ENCODE data around the gene CDYL2. TPM values are rescaled to one million over a fixed set of nuclear protein-coding genes. Genes with fewer than 3 reads are reported as not detected.
"Not testable (repeated sequence)": the region's sequence is repeated elsewhere in the genome, so short reads cannot be mapped to it uniquely, and the experiment has no call there.

CDYL2 gene
- total RNA-seq, 2 donors from 2014 or later, result 5.0 to 6.3 TPM

DNA sequence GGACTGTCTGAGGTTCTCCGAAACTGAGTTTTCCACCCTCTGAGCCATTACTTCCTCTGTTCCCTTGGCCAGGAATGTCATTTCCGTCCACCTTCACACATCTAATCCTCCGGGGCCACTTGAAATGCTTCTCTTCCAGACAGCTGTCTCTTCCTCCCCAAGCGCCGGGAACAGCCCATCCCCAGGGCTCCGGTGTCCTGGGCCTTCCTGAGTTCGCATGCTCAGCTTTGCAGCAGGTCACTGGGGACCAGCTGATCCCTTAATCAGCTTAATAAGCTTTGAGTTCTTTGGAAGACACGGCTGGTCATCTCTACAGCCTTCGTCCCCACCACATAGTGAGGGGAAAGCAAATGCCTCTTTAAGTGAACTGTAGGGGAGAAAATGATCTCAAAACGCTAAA lies 140.2 kb downstream of the CDYL2 start:
- ATAC-seq (no peak), DNase-seq (no peak)
- intact Hi-C loops (cut with DNase I, micrococcal nuclease), result no loop called here

DNA sequence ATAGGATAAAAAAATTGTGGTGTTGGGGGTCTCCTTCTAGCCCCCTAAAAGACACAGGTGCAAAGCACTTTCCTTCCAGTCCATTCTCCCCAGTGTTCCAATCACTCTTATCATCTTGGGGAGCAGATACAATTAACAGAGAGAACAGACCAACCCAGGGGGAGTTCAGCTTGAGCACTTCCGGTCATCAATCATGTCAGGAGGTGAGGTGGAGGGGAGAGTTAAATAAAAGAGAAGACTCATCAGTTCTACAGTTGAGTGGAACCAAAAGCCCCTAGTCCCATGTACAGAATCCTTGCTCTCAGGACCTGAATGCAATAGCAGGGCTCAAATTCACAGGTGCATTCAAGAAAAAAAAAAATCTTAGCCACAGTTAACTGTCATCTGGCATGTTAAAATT lies 141.3 kb downstream of the CDYL2 start:
- ATAC-seq (no peak), DNase-seq (no peak)
- intact Hi-C loops (cut with DNase I, micrococcal nuclease), result no loop called here

- intact Hi-C loops (cut with DNase I, micrococcal nuclease), result no loop called here
- DNase-seq, result no peak
- ATAC-seq, result no peak
Measured at GRCh38 chr16:80659865-80660264, 144.5 kb downstream of the CDYL2 start.

DNA sequence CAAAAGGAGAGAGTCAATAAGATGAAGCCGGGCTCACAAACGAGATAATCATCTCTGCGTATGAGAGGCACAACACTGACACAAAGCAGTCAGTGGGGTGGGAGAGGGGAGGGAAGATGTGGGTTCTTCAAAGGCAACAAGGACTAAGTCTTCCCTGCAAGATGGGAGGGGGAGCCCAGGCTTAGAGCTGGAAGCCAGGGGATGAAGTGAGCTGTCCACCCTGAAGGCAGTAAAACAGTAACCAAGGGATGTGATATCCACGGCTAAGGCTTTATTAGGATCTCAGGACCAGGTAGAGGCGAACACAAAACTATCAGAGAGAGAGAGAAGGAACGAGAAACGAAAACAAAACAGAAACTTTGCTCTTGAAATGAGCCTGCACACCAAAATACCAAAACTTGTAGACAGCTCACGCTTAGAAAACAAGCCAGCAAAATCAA lies 147.7 kb downstream of the CDYL2 start:
- intact Hi-C loops (cut with DNase I, micrococcal nuclease), result no loop called here
- ATAC-seq (no peak), DNase-seq (no peak)

DNA sequence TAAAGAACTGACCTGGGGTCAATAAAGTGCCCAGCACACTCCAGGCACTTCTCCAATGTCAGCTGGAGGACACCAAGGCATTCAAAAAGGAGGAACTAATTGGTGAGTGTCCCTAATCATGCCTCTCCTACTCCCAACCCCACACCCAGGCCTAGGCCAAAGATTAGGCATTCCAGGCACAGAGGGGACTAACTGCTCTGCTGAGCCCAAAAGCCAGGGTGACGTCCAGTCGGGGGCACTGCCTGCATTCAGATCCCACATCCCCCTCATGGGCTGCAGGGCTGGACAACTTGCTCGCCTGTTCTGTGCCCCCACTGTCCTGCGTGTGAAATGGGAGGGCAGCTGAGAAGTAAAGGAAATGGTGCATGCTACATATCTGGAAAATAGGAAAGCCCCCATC lies 148.2 kb downstream of the CDYL2 start:
- no peak for ATAC-seq
- intact Hi-C loops (cut with DNase I, micrococcal nuclease), result no loop called here
- DNase-seq, result no peak

- no peak for ATAC-seq
- intact Hi-C loops (cut with DNase I, micrococcal nuclease), result no loop called here
- DNase-seq, result no peak
Measured at GRCh38 chr16:80655751-80656150, 148.6 kb downstream of the CDYL2 start.

DNA sequence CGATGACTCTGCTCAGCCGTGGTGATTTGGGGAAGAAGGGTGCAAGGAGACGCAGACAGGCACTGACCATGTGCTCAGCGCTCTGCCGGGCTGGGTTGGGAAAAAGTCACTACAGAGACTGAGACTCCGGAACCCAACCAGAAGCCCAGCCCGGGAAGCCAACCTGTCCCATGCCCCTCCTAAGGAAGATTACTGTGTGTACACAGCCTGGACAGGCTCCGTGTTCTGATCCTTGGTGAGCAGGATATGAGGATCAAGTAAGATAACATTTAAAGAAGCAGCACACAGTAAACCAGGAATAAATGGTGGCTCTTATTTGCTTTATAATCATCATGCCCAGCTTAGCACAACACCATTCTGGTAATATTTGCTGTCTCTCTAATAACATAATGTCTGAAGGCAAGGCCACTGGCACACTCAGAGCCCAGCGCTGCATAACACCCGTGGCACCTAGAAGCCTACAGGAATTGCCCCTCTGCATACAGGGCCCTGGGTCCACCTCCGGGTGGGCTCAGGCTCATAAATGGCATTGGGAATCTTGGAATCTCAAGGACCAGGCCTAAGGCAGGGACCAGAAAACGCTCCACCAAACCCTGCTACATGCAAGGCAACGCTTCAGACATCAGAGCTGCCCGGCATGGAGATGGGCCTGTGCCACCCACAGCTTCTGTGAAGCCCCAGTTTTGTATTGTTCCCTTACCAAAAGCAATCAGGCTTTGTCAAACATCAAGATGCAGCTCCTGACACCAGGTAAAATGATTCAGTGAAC lies 150.1 kb downstream of the CDYL2 start:
- intact Hi-C loops (cut with DNase I, micrococcal nuclease), result no loop called here
- DNase-seq, result no peak
- no peak for ATAC-seq

- DNase-seq, result no peak
- ATAC-seq, result no peak
- intact Hi-C loops (cut with DNase I, micrococcal nuclease), result no loop called here
Measured at GRCh38 chr16:80652441-80652840, 152.0 kb downstream of the CDYL2 start.

DNA sequence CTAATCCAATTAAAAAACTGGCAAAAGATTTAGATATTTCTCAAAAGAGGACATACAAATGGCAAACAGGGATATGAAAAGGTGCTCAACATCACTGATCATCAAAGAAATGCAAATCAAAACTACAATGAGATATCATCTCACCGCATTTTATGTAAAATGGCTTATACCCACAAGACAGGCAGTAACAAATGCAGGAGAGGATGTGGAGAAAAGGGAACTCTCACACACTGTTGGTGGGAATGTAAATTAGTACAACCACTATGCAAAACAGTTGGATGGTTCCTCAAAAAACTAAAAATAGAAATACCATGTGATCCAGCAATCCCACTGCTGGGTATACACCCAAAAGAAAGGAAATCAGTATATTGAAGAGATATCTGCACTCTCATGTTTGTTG lies 154.1 kb downstream of the CDYL2 start:
- intact Hi-C loops (cut with DNase I, micrococcal nuclease); DNase-seq; ATAC-seq: not testable (repeated sequence)

DNA sequence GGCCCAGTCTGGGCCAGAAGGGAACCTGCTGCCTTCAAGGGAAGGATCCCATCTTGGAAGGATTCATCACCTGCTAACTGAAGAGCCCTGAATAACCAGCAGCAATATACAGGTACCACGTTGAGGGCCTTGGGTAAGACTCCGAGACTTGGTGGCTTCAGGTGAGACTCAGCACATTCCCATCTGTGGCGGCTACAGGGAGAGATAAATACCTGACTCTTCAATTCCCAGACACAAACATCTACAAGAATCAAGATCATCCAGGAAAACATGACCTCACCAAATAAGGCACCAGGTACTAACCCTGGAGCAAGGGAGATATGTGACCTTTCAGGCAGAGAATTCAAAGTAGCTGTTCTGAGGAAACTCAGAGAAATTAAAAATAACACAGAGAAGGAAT lies 164.1 kb downstream of the CDYL2 start:
- intact Hi-C loops (cut with DNase I, micrococcal nuclease), result no loop called here
- no peak for DNase-seq
- ATAC-seq, result no peak

GRCh38 chr16:80639636-80640035 lies 164.8 kb downstream of the CDYL2 start:
- DNase-seq (no peak), ATAC-seq (no peak)
- intact Hi-C loops (cut with DNase I, micrococcal nuclease), result no loop called here

DNA sequence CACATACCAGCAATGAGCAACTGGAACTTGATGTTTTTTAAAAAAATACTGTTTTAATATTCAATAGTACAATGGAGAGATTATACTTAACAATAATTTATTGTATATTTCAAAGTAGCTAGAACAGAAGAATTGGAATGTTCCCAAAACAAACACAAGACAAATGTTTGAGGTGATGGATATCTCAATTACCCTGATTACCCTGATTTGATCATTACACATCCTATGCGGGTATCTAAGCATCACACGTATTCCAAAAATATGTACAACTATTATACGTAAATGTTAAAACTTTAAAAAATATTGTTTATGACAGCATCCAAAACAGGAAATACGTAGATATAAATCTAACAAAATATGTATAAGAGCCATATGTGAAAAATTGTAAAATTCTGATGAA lies 166.8 kb downstream of the CDYL2 start:
- ATAC-seq (no peak), DNase-seq (no peak)
- intact Hi-C loops (cut with DNase I, micrococcal nuclease), result no loop called here

GRCh38 chr16:80631581-80631980 lies 172.8 kb downstream of the CDYL2 start:
- DNase-seq, result no peak
- ATAC-seq, result no peak
- intact Hi-C loops (cut with DNase I, micrococcal nuclease), result no loop called here

GRCh38 chr16:80628254-80628653 lies 176.1 kb downstream of the CDYL2 start:
- intact Hi-C loops (cut with DNase I, micrococcal nuclease), result no loop called here
- ATAC-seq (no peak), DNase-seq (no peak)

DNA sequence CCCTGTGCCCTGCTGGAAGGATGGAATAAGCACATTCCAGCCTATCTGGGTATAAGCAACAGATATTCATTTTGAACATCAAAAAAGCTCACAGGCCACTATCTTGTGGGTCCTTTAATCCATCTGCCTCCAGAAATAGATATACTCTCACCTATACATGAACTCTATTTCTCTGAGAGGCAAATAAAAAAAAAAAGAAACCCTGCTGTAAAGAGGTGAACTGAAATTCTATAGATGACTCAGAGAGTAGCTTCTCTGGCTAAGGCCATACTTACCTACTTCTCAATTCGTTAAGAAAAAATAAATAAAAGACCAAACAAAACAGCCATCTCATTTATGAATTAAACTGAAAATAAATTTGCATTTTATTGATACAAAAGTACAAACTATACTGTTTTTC lies 177.3 kb downstream of the CDYL2 start:
- intact Hi-C loops (cut with DNase I, micrococcal nuclease), result no loop called here
- no peak for ATAC-seq
- DNase-seq, result no peak

DNA sequence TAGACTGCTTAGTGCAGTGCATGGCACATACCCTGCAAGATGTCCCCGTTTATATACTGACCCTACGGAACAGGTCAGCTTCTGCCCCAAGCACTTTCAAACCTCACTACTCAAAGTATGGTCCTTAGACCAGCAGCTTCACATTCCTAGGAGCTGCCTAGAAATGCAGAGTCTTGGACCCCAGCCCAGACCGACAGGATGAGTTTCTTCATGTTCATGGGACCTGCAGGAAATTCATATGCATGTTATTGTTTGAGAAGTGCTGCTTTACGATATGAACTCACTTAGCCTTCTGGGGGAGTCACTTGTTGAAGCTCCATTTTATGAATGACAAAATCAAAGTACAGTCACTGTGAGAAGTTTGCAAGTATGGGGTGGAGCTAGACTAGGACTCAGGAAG lies 181.0 kb downstream of the CDYL2 start:
- DNase-seq (no peak), ATAC-seq (no peak)
- intact Hi-C loops (cut with DNase I, micrococcal nuclease), result no loop called here

DNA sequence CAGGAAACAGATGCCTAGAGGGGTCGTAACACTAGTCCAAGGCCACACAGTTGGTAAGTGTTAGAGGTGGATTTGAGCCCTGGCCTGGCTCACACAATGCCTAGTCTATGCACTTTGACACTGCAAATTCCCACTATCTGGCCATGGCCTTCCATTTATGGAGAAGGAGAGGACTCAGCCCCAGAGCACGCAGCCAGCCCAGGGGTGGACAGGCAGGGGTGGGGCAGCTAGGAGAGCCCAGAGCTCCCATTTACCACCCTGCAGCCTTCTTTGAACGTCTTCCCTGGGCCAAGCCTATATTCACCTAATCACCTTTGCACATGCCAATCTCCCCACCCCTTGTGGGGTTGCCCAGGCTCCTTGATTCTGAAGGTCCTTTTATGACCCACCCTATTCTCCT lies 182.4 kb downstream of the CDYL2 start:
- intact Hi-C loops (cut with DNase I, micrococcal nuclease), result no loop called here
- no peak for DNase-seq
- no peak for ATAC-seq

GRCh38 chr16:80620736-80621605 lies 183.4 kb downstream of the CDYL2 start:
- DNase-seq (no peak), ATAC-seq (no peak)
- intact Hi-C loops (cut with DNase I, micrococcal nuclease), result no loop called here

DNA sequence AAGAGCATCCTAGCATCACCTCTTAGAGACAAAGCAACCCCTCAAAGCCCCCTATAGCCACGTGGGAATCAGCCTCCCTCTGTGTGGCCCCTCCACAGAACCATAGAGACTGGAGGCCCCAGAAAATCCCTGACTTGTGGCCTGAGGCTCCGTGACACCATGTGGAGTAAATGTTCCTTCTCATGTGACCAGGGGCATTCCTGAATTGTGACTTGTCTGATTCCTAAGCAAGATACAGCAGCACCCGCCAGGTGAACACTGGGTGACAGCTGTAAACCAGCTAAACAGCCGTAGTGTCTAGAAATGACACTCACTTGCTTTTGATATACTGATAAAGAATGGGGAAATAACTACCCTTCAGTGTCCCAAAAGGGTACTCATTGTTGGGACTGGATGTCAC lies 184.6 kb downstream of the CDYL2 start:
- ATAC-seq, result no peak
- no peak for DNase-seq
- intact Hi-C loops (cut with DNase I, micrococcal nuclease), result no loop called here

DNA sequence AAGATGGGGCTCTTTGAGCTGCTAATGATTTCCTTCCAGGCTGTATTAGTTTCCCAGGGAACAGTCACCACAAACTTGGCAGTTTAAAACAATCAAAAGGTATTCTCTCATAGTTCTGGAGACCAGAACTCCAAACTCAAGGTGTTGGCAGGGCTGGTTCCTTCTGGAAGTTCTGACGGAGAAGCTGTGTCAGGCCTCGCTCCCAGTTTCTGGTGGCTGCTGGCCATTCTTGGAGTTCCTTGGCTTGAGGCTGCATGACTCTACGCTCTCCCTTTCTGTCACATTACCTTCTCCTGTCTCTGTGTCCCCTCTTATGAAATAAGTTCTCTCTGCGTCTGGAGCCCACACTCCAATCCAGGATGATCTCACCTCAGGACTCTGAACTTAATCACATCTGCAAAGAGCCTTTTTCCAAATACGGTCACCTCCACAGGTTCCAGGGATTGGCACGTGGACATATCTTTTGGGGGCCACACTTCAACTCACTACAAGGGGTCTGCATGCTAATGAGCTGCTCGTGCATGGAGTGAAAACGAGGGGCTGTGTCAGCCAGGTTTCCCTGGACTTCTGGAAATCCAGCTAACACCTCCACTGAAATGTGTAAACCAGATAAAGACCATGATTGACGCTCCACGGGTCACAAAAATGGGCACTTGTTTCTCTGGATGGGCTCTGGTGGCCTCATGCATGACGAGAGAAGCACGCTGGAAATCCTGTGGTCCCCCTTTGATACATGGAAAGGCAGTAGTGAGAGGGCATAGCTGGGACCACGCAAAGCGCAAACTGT lies 185.3 kb downstream of the CDYL2 start:
- intact Hi-C loops (cut with DNase I, micrococcal nuclease), result no loop called here
- no peak for ATAC-seq

More for the DNA sequence above, 185.3 kb downstream of the CDYL2 start:
- DNase-seq, result no peak

All from left colon (tissue), 2 donors.